ENCODE measurements around the gene REPS2.

- no peak for TF ChIP-seq EZH2 (IDR thresholded peaks at IDR 0.05; ENCODE audit: insufficient read depth, low read length)
- TF ChIP-seq, protein P1, sequence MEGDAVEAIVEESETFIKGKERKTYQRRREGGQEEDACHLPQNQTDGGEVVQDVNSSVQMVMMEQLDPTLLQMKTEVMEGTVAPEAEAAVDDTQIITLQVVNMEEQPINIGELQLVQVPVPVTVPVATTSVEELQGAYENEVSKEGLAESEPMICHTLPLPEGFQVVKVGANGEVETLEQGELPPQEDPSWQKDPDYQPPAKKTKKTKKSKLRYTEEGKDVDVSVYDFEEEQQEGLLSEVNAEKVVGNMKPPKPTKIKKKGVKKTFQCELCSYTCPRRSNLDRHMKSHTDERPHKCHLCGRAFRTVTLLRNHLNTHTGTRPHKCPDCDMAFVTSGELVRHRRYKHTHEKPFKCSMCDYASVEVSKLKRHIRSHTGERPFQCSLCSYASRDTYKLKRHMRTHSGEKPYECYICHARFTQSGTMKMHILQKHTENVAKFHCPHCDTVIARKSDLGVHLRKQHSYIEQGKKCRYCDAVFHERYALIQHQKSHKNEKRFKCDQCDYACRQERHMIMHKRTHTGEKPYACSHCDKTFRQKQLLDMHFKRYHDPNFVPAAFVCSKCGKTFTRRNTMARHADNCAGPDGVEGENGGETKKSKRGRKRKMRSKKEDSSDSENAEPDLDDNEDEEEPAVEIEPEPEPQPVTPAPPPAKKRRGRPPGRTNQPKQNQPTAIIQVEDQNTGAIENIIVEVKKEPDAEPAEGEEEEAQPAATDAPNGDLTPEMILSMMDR (IDR thresholded peaks at IDR 0.05; ENCODE audit: insufficient read depth, low read depth, low read length), result no peak
Measured at GRCh38 chrX:16966752-16967448, 20.4 kb downstream of the REPS2 start.

Measured in astrocyte (in vitro differentiated cells and primary cell).